Measurements from ENCODE around the gene COCH. TPM values are rescaled to one million over a fixed set of nuclear protein-coding genes. Genes with fewer than 3 reads are reported as not detected.

Gene COCH
- total and polyA plus RNA-seq, 2 experiments from 2014 or later, result 12.9 to 20.6 TPM

GRCh38 chr14:30882431-30882830 is 8.1 kb downstream of the COCH start:
- Histone ChIP-seq H3K27me3 (ENCODE audit: insufficient read depth) (no peaks in the 10 kb centered on the region), H3K4me2 (no peak overlapping the region), H3K36me3 (ENCODE audit: insufficient read depth) (no peaks in the 10 kb centered on the region; the same call in 1 of the 2 replicates), H2AFZ (no peak overlapping the region), H3K4me3 (no peak overlapping the region), H3K4me1 (ENCODE audit: insufficient read depth) (no peaks in the 10 kb centered on the region), H3K27ac (ENCODE audit: low read depth) (no peak overlapping the region), H3F3A (replicated peaks; ENCODE audit: low read depth) (no peaks in the 10 kb centered on the region), H3K79me2 (replicated peaks; ENCODE audit: insufficient read depth) (no peaks in the 10 kb centered on the region), H4K20me1 (replicated peaks; ENCODE audit: insufficient read depth) (no peaks in the 10 kb centered on the region), H3K9me2 (ENCODE audit: insufficient read depth) (no peaks in the 10 kb centered on the region)
- peaks cover 4% of the 10 kb centered on the region; the same call in 1 of the 3 replicates for H3K36me3 Mint-ChIP-seq (ENCODE audit: low read depth)
- H3K4me1 Mint-ChIP-seq, result no peaks in the 10 kb centered on the region; the same call in 2 of the 3 replicates
- H3K4me3 Mint-ChIP-seq, result no peak overlapping the region
- TF ChIP-seq POLR2AphosphoS5 (IDR thresholded peaks at IDR 0.05; ENCODE audit: low read depth) (no peak), JUNB (IDR thresholded peaks at IDR 0.05; ENCODE audit: unreplicated experiment) (no peak), ZNF331 (CRISPR knock-in tag; IDR thresholded peaks at IDR 0.05; ENCODE audit: low read depth) (no peak)
- H3K27me3 Mint-ChIP-seq (ENCODE audit: insufficient read depth, low read depth, poor library complexity), result no peaks in the 10 kb centered on the region
- DNase-seq (ENCODE audit: low spot score) (no peak), ATAC-seq (no peak)
- H3K27ac Mint-ChIP-seq, result no peak overlapping the region
- H3K9me3 Mint-ChIP-seq, result no peaks in the 10 kb centered on the region

GRCh38 chr14:30883508-30884294 is 9.3 kb downstream of the COCH start:
- no peak for TF ChIP-seq REST (IDR thresholded peaks at IDR 0.05; ENCODE audit: unreplicated experiment)
- no peak for TF ChIP-seq CREB1 (CRISPR knock-in tag; IDR thresholded peaks at IDR 0.05; ENCODE audit: low read depth)
- no peak overlapping the region for H3K27ac Mint-ChIP-seq

GRCh38 chr14:30884901-30885300 is 10.5 kb downstream of the COCH start:
- ATAC-seq, result no peak
- Mint-ChIP-seq H3K9me3 (no peaks in the 10 kb centered on the region), H3K27me3 (ENCODE audit: insufficient read depth, low read depth, poor library complexity) (peaks cover 4% of the 10 kb centered on the region), H3K27ac (no peak overlapping the region), H3K36me3 (ENCODE audit: low read depth) (peaks cover 4% of the 10 kb centered on the region; the same call in 1 of the 3 replicates), H3K4me1 (no peaks in the 10 kb centered on the region), H3K4me3 (no peak overlapping the region)
- Histone ChIP-seq H3K36me3 (ENCODE audit: insufficient read depth) (no peaks in the 10 kb centered on the region; the same call in 1 of the 2 replicates), H3K4me1 (ENCODE audit: insufficient read depth) (no peaks in the 10 kb centered on the region), H3K9me2 (ENCODE audit: insufficient read depth) (no peaks in the 10 kb centered on the region), H3F3A (replicated peaks; ENCODE audit: low read depth) (no peaks in the 10 kb centered on the region), H3K4me2 (no peak overlapping the region), H3K4me3 (no peak overlapping the region), H3K79me2 (replicated peaks; ENCODE audit: insufficient read depth) (no peaks in the 10 kb centered on the region), H3K27me3 (ENCODE audit: insufficient read depth) (no peaks in the 10 kb centered on the region), H4K20me1 (replicated peaks; ENCODE audit: insufficient read depth) (no peaks in the 10 kb centered on the region), H3K27ac (ENCODE audit: low read depth) (no peak overlapping the region), H2AFZ (no peak overlapping the region)
- TF ChIP-seq ETS1 (IDR thresholded peaks at IDR 0.05) (no peak), CTCF (conservative IDR thresholded peaks at IDR 0.05; ENCODE audit: low read depth in 2 of 2) (no peak), EZH2phosphoT487 (IDR thresholded peaks at IDR 0.05; ENCODE audit: unreplicated experiment) (no peak), NANOG (IDR thresholded peaks at IDR 0.05; ENCODE audit: borderline replicate concordance) (no peak)
- no peak for DNase-seq (ENCODE audit: low spot score)

More at GRCh38 chr14:30883508-30884294, 9.3 kb downstream of the COCH start:
- ATAC-seq (no peak), DNase-seq (ENCODE audit: low spot score) (no peak)
- Histone ChIP-seq H3K4me1 (ENCODE audit: insufficient read depth) (no peaks in the 10 kb centered on the region), H3K79me2 (replicated peaks; ENCODE audit: insufficient read depth) (no peaks in the 10 kb centered on the region), H3K4me2 (no peak overlapping the region), H3K27ac (ENCODE audit: low read depth) (no peak overlapping the region), H2AFZ (no peak overlapping the region), H3F3A (replicated peaks; ENCODE audit: low read depth) (no peaks in the 10 kb centered on the region), H3K9me2 (ENCODE audit: insufficient read depth) (no peaks in the 10 kb centered on the region), H3K27me3 (ENCODE audit: insufficient read depth) (no peaks in the 10 kb centered on the region), H4K20me1 (replicated peaks; ENCODE audit: insufficient read depth) (no peaks in the 10 kb centered on the region), H3K4me3 (no peak overlapping the region), H3K36me3 (ENCODE audit: insufficient read depth) (no peaks in the 10 kb centered on the region; the same call in 1 of the 2 replicates)
- H3K4me1 Mint-ChIP-seq, result no peaks in the 10 kb centered on the region
- peaks cover 4% of the 10 kb centered on the region for H3K27me3 Mint-ChIP-seq (ENCODE audit: insufficient read depth, low read depth, poor library complexity)
- H3K4me3 Mint-ChIP-seq, result no peak overlapping the region
- H3K36me3 Mint-ChIP-seq (ENCODE audit: low read depth), result peaks cover 4% of the 10 kb centered on the region; the same call in 1 of the 3 replicates
- no peaks in the 10 kb centered on the region for H3K9me3 Mint-ChIP-seq

Data from GM23338 (cell line).